Activated CD8-positive, alpha-beta memory T cell treated with anti-CD3 and anti-CD28 coated beads for 48 hours (primary cell): Measurements from ENCODE around the gene AATF.

Experiments used
- DNase-seq, 3 experiments: peaks; one replicate each; pipeline ENCODE4 v3.0.0-alpha.2; 2020; ENCODE audit warnings: low read depth in 2 of 3, low spot score in 2 of 3

Gene AATF

DNA sequence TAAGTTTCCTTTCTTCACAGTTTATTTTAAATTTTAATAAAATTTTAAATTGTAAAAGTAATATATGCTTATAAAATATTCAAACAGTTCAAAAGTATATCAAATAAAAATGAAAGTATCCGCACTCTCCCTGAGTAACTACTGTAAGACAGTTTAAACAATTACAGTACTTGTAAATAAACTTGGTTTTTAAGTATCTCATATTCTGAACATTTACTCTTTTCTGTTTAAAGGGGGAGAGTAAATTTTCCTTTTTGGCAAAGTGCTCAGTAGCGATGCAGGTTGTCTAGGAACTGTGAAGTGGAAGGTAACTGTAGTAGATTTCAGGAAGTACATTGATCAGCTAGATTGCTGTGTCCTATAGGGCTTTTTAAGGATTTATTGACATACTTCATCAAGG, 28.8 kb downstream of the AATF start:
- no peak for DNase-seq

GRCh38 chr17:36978810-36979564, 30.2 kb downstream of the AATF start:
- DNase-seq: no peak

- no peak for DNase-seq
These were observed 30.8 kb downstream of the AATF start for GRCh38 chr17:36979565-36979941.

DNA sequence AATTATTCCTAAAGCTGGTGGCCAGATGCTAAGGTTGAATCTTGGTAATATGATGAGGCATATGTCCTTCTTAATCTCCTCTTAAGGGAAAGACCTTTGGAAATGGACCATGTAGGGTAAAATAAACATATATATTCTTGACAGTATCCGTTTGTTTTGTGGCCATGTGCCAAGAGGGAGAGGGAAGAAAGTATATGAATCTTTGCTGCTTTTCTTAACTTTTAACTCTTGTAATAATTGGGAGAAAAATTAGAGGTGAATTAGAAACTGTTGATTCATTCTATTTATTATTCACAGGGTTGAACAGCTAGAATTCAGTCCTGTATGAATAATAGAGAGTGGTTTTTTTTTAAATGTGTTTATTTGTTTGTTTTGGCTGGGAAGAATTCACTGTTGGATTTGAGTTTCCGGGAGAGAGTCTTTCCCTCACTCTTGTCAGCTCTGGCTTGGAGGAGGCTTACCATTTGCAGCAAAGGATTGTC, 31.6 kb downstream of the AATF start:
- no peak for DNase-seq

GRCh38 chr17:36983618-36984017, 34.9 kb downstream of the AATF start:
- DNase-seq: no peak

- no peak for DNase-seq
These were observed 40.4 kb downstream of the AATF start for GRCh38 chr17:36989173-36989572.

DNA sequence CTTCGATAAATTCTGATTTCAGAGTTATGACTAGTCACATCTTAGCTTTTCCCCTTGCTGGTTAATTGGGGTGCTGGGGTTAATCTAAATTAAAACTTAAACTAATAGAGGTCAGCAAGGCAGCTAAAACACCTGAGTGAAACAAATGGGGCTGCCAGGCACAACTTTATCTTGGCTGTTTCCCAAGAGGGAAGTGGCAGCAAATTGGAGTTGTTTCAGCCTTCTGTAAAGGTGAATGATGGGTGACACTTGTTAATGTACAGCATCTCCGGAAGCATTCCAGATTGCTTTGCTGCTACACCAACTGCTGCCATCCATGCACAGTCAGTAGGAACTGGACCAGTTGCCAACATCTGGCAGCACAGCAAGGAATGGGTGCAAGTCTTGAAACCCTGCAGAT, 43.9 kb downstream of the AATF start:
- DNase-seq: no peak

- DNase-seq: no peak
These were observed 44.5 kb downstream of the AATF start for GRCh38 chr17:36993227-36993626.

- DNase-seq: no peak
These were observed 45.7 kb downstream of the AATF start for GRCh38 chr17:36994438-36994837.

DNA sequence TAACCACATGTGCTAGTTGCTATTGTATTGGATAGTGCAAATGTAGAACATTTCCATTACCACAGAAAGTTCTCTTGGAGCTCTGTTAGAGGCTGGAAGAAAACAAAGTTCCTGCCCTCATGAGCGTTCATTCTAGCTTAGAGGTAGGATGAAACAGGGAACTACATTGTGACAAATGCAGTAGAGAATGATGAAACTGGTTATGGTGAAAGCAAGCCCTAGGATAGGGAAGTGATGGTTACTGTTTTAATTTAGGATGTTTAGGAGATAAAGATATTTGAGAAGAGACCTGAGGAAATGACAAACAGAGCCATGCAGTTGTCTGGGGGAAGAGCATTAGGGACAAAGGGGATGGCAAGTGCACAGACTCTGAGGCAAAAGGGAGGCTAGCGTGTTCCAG, 50.7 kb downstream of the AATF start:
- no peak for DNase-seq

- DNase-seq: no peak
These were observed 68.0 kb downstream of the AATF start for GRCh38 chr17:37016780-37017179.

GRCh38 chr17:37017404-37017803, 68.7 kb downstream of the AATF start:
- no peak for DNase-seq

GRCh38 chr17:37019117-37019740, 70.5 kb downstream of the AATF start:
- DNase-seq: no peak

GRCh38 chr17:37019741-37020129, 71.0 kb downstream of the AATF start:
- DNase-seq: no peak

DNA sequence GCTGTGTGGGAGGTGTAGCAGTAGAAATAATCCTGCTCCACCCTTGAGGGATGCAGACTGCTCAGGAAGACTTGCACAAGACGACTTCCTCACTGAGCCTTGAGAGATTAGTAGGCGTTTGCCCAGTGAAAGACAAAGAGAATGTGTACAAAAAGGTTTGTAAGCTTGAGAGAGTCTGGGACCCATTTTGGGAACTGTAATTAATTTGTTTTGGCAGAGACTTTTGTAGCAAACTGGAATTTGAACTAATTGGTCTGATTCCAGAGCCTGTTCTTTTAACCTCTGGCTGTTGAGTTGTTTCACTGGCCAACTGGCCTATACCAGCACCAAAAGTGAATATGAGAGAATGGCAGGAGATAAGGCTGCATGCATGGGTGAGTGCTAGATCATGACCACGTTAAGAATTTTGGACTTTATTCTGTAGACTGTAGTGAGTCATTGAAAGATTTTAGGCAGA, 75.5 kb downstream of the AATF start:
- no peak for DNase-seq

DNA sequence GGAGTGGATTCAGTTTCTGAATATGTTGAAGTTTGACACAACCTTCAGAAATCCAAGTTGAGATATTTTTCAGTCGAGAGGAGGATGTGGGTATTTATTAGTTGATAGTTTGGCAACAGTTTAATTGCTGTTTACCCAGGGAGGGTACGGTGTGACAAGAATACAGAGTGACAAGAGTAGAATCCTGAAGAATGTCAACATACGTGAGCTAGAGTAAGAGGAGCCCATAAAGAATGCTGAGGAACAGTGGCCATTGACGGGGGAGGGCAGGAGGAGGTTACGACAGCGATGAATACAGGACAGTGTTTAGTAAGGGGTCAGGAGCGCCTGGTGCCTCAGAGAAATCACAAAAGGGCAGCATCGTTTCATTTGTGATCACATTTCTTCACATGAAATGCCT, 76.5 kb downstream of the AATF start:
- no peak for DNase-seq

DNA sequence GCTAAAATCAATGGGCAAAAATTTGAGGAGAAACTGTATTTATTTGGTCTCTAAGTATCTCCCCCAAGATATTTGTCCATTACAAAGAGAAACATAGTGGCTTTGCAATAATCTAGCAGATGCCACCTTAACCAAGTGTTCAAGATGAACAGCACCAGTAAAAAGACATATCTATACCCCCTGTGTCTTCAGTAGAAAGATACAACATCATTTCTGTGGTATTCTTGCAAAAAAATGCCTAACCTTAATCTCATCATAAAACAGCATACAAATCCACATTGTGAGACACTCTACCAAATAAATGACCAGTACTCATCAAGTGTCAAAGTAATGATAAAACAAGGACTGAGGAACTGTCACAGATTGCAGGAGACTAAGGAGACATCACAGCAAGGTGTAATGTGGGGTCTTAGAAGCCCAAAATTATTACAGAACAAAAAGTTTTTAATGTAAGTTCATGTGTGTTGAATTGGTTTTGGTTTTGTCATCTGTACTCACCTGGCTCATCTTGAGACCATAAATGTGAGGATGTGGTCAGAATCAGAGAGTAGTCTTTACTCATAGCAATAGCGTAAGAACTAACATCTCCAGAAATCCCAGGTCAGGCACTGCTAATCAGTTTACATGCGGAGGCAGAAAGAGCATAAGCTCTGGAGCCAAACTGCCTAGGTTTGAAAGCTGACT, 77.2 kb downstream of the AATF start:
- DNase-seq: no peak

DNA sequence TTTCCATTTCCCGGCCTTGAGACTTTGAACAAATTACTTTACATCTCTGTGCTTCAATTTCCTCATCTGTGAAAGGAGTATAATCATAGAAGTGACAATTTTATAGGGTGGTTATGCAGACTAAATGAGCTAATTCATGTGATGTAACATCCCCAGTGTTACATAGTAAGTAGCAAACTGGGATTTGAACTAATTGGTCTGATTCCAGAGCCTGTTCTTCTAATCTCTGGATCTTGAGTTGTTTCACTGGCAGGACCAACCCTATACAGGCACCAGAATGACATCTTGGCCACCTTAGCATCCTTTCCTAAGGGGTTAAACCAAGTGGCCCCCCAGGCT, 77.7 kb downstream of the AATF start:
- DNase-seq: no peak

DNA sequence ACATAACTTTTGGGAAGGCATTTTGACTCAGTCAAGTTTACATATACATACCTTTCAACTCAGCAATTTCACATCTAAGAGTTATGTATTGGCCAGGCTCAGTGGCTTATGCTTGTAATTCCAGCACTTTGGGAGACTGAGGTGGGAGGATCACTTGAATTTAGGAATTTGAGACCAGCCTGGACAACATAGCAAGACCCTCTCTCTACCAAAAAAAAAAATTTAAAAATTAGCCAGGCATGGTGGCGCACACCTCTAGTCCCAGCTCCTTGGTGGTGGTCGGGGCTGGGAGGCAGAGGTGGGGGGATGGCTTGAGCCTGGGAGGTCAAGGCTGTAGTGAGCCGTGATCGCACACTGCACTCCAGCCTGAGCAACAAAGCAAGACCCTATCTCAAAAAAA, 79.3 kb downstream of the AATF start:
- no peak for DNase-seq

GRCh38 chr17:37031493-37032083, 82.8 kb downstream of the AATF start:
- no peak for DNase-seq

DNA sequence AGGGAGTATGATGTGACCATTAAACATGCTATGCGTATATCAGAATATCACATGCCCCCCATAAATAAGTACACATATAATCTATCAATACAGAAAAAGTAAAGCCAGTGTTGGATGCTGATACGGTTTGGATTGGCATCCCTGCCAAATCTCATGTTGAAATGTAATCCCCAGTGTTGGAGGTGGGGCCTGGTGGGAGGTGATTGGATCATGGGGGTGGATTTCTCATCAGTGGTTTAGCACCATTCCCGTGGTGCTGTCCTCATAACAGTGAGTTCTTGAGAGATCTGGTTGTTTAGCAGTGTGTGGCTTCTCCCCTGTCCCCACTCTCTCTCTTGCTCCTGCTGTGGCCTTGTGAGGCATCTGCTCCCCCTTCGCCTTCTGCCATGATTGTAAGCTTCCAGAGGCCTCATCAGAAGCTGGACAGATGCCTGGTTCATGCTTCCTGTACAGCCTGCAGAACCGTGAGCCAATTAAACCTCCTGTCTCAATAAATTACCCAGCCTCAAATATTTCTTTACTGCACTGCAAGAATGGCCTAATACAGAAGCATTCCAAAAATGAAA, 88.9 kb downstream of the AATF start:
- DNase-seq: no peak

DNA sequence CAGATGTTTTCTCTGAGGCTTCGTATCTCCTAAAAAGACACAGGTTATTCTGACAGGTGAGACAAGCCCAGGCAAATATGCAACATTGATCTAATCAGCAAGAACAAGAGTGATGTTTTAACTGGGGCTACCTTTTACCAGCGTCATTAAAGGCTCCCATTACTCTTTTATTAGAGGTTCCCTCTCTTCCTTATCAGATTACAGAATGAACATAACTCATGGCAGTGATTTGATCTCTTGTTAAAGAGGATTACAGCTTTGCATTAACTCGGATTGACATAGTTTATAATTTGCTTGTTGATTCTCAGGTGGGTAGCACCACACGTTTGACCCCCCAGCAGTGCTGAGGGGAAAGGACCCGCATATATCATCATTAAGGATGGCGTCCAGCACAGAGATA, 90.5 kb downstream of the AATF start:
- DNase-seq: no peak
